Mammary epithelial cell (primary cell): ENCODE results near the gene SEMA5A.

Experiments
- EZH2 ChIP-seq: IDR thresholded peaks from 2 replicates; pipeline ENCODE4 v1.6.1; 2012; ENCODE audit warnings: low read length, inconsistent platforms, borderline replicate concordance
- TF ChIP-seq, protein P1 (sequence below), 2 donors: IDR thresholded peaks in 1 of 2; conservative IDR thresholded peaks in 1 of 2; 2 replicates each; pipeline ENCODE4 v1.5.1; 2011 to 2012; ENCODE audit warnings: inconsistent platforms in 2 of 2, low read length in 2 of 2, mild to moderate bottlenecking in 2 of 2, control low read depth in 1 of 2, low read depth in 1 of 2; ENCODE audit not compliant: insufficient read depth in 1 of 2; ENCODE audit errors: extremely low read depth in 1 of 2

DNA sequence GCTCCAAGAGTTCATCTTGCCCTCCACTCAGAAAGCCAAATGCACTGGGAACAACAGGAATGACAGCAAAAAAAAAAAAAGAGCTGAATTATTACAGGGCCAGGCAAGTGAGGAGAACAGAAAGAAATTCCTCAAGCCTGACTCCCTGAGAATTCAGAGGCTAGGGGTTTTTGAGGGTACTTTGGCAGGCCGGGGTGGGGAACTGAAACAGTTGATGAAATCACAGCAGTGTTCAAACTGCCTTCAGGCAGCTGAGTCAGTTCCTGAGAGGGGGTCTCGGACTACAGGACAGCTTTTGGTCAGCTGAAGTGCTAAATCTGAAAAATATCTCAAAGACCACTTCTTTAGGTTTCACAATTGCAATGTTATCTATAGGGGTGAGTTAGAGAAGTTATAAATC, 419.4 kb downstream of the SEMA5A start:
- TF ChIP-seq, protein P1, sequence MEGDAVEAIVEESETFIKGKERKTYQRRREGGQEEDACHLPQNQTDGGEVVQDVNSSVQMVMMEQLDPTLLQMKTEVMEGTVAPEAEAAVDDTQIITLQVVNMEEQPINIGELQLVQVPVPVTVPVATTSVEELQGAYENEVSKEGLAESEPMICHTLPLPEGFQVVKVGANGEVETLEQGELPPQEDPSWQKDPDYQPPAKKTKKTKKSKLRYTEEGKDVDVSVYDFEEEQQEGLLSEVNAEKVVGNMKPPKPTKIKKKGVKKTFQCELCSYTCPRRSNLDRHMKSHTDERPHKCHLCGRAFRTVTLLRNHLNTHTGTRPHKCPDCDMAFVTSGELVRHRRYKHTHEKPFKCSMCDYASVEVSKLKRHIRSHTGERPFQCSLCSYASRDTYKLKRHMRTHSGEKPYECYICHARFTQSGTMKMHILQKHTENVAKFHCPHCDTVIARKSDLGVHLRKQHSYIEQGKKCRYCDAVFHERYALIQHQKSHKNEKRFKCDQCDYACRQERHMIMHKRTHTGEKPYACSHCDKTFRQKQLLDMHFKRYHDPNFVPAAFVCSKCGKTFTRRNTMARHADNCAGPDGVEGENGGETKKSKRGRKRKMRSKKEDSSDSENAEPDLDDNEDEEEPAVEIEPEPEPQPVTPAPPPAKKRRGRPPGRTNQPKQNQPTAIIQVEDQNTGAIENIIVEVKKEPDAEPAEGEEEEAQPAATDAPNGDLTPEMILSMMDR (conservative IDR thresholded peaks at IDR 0.05 in 1 of 2, IDR thresholded peaks at IDR 0.05 in 1 of 2; ENCODE audit: extremely low read depth in 1 of 2, insufficient read depth in 1 of 2, low read depth in 1 of 2, low read length in 2 of 2): no peak
- no peak for TF ChIP-seq EZH2
